NCI-H748 treated with DMSO at 0.1 percent for 48 hours (cell line): ENCODE results near the gene FAM81B.

Experiments
- DNase-seq: peaks from one replicate; lab custom pipeline; 2025; lab: John Stamatoyannopoulos, UW

FAM81B gene

GRCh38 chr5:95401626-95402025 lies 10.5 kb downstream of the FAM81B start:
- DNase-seq, result no peak

- DNase-seq, result no peak
These were observed 12.8 kb downstream of the FAM81B start for GRCh38 chr5:95403996-95404395.

DNA sequence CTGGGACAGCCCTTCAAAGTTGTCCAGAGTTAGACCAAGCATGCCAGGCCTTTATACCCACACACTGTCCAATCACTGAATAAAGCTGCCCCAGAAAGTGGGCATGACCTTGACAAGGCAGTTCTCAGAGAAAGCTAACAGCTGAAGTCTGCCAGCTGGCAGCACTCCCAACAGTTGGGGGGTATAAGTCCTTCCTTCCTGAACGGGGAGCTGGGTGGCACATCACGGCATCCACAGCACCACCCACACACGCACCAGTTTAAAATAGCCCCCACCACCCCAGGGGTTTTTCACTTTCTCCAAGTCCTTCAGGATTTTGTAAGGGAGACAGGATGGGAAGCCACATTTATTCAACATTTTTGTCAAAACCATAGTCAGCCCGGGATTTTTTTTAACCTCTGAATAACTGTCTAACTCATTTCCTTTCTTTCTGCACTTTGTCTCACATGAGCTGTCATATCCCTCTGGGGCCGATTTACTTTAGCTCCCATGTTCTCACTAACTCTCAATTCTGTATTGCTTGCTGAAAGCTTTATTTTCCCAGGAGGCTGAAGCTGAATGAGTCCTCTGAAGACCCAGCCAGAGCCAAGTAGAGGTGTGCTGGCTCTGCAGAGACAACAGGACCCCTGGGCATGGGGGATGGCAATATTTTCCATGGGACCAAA lies 15.4 kb downstream of the FAM81B start:
- DNase-seq, result no peak

DNA sequence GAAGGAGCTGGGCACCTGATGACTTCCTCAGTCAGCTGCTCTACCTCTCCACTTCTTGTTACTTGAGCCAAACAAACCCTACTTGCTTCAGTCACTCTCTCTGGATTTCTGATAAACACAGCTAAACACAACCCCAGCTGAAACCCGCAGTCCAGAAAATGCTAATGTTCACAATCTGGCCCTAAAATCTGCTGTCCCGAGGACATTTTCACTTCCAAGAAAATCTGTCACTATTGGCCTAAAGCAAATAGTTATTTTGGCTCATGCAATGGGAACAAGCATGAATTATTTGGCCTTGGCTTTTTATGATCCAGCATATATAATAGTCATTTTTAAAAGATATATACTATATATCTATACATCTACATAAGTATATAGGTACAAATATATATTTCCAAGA lies 19.1 kb downstream of the FAM81B start:
- no peak for DNase-seq

DNA sequence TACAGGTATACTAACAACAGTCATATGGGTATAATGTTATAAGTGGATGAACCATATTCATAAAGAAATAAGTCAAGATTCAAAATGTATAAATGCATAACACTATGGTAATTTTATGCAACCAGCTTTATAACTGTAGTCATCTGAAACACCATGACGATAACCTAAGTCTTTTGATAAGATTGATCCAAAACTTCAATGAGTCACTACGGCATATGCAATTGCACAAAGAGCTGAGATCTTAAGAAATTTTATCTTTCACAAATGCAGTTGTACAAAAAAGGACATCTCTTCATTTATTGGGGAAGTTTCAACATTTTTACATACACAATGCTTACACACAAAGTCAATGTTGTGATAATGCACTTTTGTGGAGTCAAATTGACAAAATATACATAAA lies 20.3 kb downstream of the FAM81B start:
- DNase-seq, result no peak

DNA sequence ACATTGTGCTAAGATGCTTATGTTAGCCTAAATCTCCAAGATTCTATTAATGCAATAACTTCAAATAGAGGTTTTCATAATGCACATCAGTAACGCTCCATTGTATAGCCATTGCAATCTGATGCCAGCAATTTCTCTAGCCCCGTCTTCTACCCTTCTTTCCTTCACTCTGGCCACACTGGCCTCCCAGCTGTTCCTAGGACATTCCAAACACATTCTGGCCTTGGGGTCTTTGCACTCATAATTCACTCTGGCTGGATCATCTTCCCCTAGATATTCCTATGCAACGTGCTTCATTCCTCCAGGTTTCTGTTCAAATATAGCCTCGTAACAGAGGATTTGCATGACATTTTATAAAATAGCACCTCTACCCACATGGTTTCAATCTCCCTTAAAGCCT lies 23.3 kb downstream of the FAM81B start:
- no peak for DNase-seq

DNA sequence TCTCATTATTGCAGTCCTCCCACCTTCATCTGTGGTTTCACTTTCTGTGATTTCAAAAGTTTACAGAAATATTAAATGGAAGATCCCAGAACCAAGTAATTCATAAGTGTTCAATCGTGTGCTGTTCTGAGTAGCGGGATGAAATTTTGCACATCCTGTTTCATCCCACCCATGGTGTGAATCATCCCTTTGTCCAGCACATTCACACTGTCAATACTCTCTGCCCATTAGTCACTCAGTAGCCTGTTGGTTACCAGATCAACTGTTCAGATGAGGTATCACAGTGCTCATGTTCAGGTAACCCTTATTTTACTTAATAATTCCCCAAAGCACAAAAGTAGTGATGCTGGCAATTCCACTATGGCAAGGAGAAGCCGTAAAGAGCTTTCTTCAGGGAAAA lies 26.8 kb downstream of the FAM81B start:
- DNase-seq, result no peak

GRCh38 chr5:95422838-95423237 lies 31.7 kb downstream of the FAM81B start:
- DNase-seq, result no peak

DNA sequence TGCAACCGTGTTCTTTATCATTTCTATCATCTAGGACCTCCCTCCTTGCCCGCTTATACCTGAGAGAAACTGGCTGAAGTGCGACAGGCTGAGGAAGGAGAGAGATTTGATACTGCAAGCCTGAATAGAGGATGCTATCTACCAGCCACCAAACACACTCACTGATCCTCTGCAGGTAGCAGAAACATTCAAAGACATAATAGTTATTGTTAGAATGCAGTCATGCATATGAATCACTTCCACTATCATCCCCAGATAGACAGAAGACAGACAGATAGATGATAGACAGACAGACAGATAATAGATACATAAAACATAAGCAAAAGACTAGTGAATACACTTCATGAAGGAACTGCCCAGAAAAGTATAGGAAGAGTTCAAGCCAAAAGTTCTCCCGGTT lies 32.9 kb downstream of the FAM81B start:
- no peak for DNase-seq

GRCh38 chr5:95424526-95424925 lies 33.4 kb downstream of the FAM81B start:
- DNase-seq, result no peak

GRCh38 chr5:95426227-95426626 lies 35.1 kb downstream of the FAM81B start:
- DNase-seq, result no peak

- DNase-seq, result no peak
These were observed 41.6 kb downstream of the FAM81B start for GRCh38 chr5:95432779-95433178.

- no peak for DNase-seq
These were observed 48.8 kb downstream of the FAM81B start for GRCh38 chr5:95439801-95440493.

DNA sequence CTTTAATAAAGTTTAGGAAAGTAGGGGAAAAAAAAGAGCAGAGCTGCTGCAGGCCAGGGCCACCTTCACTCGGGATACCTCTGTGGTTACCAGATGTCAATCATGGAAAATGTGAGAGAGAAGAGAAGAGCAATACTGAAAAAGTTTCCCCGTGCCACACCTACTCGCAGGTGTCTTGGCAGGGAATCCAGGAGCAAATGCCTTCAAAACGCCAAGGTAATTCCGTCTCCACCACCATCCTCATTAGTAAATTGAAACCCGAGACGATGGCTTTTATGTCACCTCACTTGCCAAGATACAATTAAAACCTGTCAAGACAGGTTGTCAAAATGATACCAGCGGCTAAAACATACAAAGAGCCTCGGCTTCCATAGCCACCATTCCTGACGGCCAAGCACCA lies 49.7 kb downstream of the FAM81B start:
- peak; percentile 60 for DNase-seq

DNA sequence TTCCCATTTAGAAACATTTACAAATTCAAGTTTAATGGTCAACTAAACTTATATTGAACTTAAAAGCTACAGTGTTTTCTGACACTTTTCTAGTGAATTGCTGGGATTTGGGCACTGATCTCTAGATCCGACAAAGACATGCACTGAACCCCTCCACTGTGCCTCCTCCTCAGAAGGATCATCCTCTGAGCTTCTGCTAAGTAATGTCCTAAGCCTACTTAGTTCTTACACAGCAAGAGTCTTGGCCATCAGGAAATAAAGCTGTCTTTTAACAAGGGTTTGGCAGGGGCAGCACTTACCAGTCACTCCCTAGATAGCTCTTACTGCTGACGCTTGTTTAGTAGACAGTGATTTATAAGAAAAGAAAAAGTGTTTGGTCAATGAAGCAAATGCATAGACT lies 50.5 kb downstream of the FAM81B start:
- no peak for DNase-seq

DNA sequence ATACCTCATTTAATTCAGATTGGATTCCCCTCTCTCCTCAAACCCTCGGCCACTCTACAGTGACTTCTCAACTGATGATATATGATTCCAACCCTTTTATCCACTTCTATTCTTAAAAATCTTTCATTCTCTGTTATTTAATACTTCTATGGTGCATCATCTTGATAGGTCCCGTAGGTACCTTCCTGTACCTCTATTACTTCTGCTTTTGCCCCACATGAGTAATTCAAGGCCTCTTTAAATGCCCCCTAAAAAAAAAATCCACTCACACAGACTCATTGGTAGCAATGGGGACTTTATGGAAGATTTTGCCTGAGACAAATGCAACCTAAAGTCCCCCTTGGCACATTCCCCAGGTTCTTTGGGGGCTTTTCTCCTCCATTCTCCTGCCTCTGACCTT lies 54.3 kb downstream of the FAM81B start:
- DNase-seq, result no peak

- DNase-seq, result no peak
These were observed 54.8 kb downstream of the FAM81B start for GRCh38 chr5:95445995-95446394.

DNA sequence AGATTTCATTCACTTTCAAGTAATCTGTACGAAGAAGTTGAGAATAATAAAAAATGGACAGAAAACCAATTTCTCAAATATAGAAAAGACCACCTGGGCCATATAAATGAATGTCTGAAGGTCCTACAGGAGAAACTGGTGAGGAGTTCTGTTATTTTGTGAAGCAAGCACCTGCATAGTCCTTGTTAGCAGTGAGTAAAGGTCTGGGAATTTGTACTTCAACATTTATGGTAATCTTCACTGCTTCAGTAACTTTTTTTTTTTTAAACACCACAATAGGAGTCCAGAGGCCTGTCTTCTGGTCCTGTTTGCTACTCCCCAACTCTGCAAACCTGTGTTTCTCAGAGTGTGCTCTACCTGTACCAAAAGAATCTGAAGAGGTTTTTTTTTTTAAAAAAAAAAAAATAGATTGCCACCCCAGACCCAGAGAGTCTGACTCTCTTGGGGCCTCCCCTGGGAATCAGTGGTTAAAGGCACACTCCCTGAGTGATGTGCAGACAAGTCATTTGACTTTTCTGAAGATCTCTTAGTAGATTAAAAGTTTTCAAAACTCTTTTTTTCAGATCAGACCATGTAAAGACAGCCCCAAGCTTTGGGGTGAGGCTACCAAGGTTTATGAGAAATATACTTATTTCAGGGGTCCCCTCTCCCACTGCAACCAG lies 55.5 kb downstream of the FAM81B start:
- no peak for DNase-seq

DNA sequence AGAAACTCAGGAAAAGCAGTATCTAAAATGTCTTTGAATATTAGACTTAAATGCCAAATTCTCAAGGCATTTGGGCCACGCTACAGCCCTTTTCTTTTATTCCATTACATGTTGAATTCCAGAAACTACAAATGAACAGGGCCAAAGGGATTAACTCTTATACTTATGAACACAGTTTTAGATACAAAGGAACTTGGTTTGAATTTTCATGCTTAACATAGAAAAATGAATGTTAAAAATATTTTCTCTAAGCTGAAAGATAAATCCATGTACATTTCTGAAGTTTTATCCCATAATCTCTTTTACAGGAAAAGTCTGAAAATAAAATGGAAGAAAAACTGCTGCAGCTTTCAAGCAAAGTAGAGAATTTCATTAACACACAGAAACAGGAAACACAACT lies 56.8 kb downstream of the FAM81B start:
- no peak for DNase-seq

GRCh38 chr5:95448789-95449188 lies 57.6 kb downstream of the FAM81B start:
- no peak for DNase-seq

DNA sequence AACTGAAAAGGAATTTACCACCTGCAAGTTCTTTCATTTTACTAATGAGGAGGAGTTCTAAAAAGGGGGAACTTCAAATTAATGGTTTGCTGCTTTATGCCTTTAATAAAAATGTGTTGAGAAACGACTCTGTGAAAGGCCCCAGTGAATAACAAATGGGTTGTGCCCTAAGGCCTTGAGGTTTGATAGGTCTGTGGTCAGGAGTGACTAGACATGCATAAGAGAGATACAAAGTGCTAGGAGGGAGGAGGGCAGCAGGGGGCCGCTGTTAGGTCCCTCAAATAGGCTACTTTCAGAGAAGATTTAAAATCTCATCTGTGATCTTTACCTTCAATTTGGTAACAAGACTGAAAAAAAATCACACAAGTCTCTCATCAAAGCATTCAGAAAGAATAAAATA lies 58.3 kb downstream of the FAM81B start:
- no peak for DNase-seq

DNA sequence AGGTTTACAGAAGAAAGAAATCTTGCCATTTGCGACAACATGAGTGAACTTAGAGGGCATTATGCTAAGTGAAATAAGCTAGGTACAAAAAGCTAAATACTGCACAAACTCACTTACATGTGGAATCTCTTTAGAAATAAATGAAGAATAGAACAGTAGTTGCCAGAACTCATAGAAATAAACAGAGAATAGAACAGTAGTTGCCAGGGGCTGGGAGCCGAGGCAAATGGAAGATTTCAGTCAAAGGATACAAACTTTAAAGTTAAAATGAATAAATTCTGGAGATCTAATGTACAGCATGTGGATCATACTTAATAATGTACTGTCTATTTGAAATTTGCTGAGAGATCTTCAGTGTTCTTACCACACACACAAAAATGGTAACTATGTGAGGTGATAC lies 63.4 kb downstream of the FAM81B start:
- no peak for DNase-seq

DNA sequence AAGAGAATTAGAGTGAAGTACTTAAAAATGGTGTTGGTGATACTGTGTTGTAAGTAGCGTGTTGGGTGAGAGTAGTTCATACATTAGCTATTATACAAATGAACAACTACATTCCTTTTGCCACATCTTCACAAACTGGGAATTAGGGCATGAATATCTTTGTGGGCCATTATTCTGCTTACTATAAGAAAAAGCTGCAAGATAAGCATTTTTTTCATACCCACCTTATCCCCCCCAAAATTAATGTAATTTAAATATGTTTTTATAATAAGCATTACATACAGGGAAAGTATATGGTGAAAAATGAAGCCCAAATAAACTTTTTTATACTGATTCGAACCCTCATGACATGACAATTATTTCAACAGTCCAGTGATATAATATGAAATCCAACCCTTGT lies 69.5 kb downstream of the FAM81B start:
- DNase-seq, result no peak

DNA sequence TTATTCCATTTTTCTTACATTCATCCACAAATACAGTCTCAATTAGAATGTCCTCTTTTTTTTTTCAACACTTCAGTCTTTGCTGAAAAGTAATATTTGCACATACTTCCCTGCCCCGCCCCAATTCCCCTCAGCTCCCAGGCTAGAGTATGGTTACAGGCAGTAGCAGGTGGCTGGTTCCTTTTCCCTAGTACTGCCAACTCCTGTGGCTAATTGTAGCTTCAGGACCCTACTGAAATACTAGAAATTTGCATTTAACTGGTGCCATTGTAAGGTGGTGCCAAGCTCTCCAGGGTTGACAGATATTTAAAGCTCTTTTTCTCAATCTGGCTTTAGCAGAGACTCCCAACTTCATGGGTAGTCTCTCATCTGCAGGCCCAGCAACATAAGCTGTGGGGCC lies 80.3 kb downstream of the FAM81B start:
- no peak for DNase-seq
